HPDE6-E6E7 (cell line): ENCODE data around the gene GAREM2.

Experiments
- DNase-seq: peaks from one replicate; pipeline ENCODE4 v3.0.0; 2011; ENCODE audit warnings: missing footprints; ENCODE audit errors: extremely low spot score

The GAREM2 gene

GRCh38 chr2:26169681-26170414, 3.0 kb upstream of the GAREM2 start:
- no peak for DNase-seq

GRCh38 chr2:26170795-26171194, 2.1 kb upstream of the GAREM2 start:
- no peak for DNase-seq

GRCh38 chr2:26172189-26172870, 558 bp upstream of the GAREM2 start:
- DNase-seq: no peak

GRCh38 chr2:26173776-26174482, 1.0 kb downstream of the GAREM2 start:
- DNase-seq: no peak

GRCh38 chr2:26174691-26175465, 2.0 kb downstream of the GAREM2 start:
- DNase-seq: no peak

GRCh38 chr2:26175466-26176278, 2.8 kb downstream of the GAREM2 start:
- DNase-seq: no peak

- DNase-seq: no peak
Measured at GRCh38 chr2:26176279-26176615, 3.4 kb downstream of the GAREM2 start.

GRCh38 chr2:26177122-26177521, 4.2 kb downstream of the GAREM2 start:
- no peak for DNase-seq

- DNase-seq: no peak
Measured at GRCh38 chr2:26178246-26178645, 5.4 kb downstream of the GAREM2 start.

GRCh38 chr2:26178746-26179436, 6.0 kb downstream of the GAREM2 start:
- DNase-seq: no peak

GRCh38 chr2:26179446-26179913, 6.6 kb downstream of the GAREM2 start:
- DNase-seq: no peak

- no peak for DNase-seq
Measured at GRCh38 chr2:26182441-26182840, 9.6 kb downstream of the GAREM2 start.

- DNase-seq: no peak
Measured at GRCh38 chr2:26182887-26183630, 10.2 kb downstream of the GAREM2 start.

- DNase-seq: no peak
Measured at GRCh38 chr2:26184121-26184520, 11.2 kb downstream of the GAREM2 start.

GRCh38 chr2:26184555-26185303, 11.8 kb downstream of the GAREM2 start:
- peak; percentile 69 for DNase-seq

- no peak for DNase-seq
Measured at GRCh38 chr2:26185304-26185928, 12.5 kb downstream of the GAREM2 start.

- no peak for DNase-seq
Measured at GRCh38 chr2:26185954-26186770, 13.3 kb downstream of the GAREM2 start.

GRCh38 chr2:26187114-26187513, 14.2 kb downstream of the GAREM2 start:
- DNase-seq: no peak
